ENCODE data around the gene NT5C1A. TPM values are rescaled to one million over a fixed set of nuclear protein-coding genes. Genes with fewer than 3 reads are reported as not detected.
A peak's percentile ranks its signal among the peaks of the same experiment; 100 is the strongest.

Gene NT5C1A
- total RNA-seq, 1 experiment from 2014 or later: not detected

DNA sequence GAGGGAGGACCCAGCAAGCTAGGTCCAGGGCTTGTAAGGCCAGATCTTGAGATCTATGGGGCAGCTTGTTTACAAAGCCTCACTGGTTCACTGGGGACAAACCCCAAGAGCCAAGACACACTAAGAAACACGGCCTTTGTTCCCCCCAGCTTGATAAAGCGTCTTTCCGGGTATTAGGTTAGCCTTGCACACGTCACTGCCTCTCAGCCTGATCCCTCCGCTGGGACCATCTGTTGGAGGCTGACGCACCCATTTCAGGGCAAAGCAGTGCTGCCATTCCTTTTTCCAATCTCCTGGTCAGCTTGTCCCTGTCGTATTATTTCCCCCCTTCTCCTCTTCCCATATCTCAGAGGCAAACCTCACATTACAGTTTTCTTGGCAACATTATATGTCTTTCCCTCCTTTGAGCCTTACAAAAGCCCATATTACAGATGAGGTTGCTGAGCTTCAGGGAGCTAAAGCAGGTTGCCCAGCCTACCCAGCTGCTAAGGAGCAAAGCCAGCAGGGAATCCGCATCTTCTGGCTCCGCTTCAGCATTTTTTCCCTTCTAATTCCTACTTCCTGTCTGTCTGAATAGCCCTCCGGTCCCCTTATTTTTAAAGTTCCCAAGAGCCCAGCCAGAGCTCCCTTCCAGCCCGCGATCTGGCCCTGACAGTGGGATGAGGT lies 36.6 kb downstream of the NT5C1A start:
- Histone ChIP-seq H3K27me3 (no peaks in the 10 kb centered on the region), H3K9me3 (no peaks in the 10 kb centered on the region), H3K36me3 (no peaks in the 10 kb centered on the region), H3K4me3 (no peak overlapping the region)
- no peak for DNase-seq

DNA sequence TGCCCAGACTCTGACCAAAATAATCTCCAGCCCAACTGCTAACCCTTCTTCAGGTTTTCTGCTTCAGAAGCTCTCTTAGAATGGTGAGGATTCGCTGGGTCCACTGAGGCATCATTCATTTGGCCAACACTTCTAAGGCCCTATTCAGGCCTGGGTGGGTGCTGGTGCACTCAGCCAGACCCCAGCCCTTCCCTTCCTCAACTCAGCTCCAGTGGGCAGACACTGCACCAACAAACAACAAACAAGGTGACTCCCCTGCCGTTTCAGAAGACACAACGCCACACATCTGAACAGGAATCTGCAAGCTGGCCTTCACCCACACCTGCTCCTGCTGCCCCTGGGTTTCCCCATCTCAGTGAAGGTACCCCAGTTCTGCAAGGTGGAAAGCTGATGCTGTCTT lies 38.5 kb downstream of the NT5C1A start:
- DNase-seq: no peak
- H3K27me3 ChIP-seq: no peaks in the 10 kb centered on the region
- no peaks in the 10 kb centered on the region for H3K36me3 ChIP-seq
- H3K9me3 ChIP-seq: no peaks in the 10 kb centered on the region
- H3K4me3 ChIP-seq: no peak overlapping the region

DNA sequence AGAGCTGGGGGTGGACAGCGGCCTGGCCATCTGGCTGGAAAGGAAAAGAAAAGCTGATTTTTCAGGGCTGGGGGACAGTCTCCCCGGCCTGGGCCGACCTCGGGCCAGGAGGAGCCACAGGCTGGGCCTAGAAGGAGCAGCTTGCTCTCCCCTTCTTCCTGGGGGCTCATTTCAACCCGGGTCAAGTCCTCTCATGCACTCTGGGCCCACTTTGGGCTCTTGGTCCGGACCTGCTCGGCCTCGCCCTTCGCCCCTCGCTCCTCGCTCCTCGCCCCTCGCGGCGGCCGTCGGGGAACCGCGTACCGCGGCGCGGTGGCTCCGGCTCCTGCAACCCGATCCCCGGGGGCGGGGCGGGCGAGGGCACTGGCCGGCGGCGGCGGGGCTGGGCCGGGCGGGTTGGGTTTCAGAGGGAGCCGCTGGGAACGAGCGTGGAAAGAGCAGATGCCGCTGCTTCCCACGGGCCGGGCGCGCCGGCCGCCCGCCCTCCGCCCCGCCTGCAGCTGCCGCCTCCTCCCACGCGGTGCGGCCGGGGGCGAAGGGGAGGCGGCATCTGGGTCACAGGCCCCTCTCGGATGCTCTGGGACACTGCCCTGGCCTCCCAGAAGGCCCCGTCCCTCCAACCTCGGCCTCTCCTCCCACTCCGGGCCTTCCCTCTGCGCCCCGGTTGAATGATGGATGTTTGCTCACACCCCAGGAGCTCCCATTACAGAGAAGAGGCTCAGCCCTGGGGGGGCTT lies 39.1 kb downstream of the NT5C1A start:
- no peaks in the 10 kb centered on the region for H3K36me3 ChIP-seq
- no peak overlapping the region for H3K4me3 ChIP-seq
- H3K27me3 ChIP-seq: no peaks in the 10 kb centered on the region
- no peaks in the 10 kb centered on the region for H3K9me3 ChIP-seq
- DNase-seq: no peak

DNA sequence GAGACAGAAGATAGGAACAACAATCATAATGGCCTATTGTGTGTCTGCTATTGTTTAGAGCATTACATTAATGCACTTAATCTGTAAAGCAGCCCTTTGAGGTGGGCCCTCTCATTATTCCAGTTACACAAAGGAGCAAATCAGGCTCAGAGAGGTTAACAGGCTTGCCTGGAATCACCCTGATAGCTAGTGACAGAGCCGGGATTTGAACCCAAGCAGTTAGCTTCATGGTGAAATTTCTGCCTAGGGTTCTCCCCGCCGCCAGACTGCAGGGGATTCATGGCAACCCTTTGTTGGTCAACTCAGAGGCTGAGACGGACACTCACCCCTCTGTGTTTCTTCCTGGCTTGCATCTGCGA lies 39.6 kb downstream of the NT5C1A start:
- Histone ChIP-seq H3K36me3 (no peaks in the 10 kb centered on the region), H3K27me3 (no peaks in the 10 kb centered on the region), H3K4me3 (no peak overlapping the region)

DNA sequence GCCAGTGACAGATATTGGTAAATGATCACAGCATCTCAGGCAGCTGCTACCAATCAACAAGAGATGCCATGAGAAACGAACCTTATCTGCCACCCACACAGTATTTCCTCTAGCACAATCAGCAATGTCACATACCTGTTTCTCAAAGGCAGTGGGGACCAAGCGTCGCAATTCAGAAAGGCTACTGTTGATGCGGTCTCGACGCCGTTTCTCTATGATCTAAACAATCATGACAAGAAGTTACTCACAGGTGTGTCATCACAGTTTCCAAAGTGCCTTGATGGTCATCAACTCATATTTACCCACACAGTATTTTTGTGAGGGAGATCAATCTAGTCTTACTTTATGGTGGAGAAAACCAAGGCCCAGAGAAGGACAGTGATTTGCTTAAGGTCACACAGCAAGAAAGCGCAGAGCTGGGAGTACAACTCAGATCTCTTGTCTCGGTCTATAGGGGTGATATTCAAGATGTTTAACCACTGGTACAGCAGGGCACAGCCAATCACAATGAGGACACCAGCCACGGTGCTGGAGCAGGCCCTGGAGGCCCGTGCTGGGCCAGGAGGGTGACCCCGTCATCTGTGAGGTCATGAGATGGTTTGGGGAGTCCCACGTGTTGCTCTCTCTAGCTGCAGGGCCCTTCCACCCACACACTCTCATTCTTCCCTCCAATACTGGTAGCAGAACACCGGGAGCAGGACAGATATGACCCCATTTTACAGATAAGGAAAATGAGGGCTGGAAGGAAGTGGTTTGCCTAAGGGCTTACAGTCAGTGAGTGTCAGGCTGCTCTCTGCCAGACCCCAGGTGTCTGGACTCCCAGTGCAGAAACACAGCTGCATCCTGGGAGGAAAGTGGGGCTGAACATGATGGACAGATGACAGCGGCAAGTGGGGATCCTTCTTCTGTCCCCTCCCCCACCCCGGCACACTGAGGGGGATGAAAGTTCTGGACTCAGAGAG lies 40.3 kb downstream of the NT5C1A start:
- Histone ChIP-seq H3K27me3 (no peaks in the 10 kb centered on the region), H3K4me3 (no peak overlapping the region), H3K36me3 (no peaks in the 10 kb centered on the region), H3K9me3 (no peaks in the 10 kb centered on the region)
- DNase-seq: no peak

More for the DNA sequence above, 39.6 kb downstream of the NT5C1A start:
- no peaks in the 10 kb centered on the region for H3K9me3 ChIP-seq
- DNase-seq: no peak

DNA sequence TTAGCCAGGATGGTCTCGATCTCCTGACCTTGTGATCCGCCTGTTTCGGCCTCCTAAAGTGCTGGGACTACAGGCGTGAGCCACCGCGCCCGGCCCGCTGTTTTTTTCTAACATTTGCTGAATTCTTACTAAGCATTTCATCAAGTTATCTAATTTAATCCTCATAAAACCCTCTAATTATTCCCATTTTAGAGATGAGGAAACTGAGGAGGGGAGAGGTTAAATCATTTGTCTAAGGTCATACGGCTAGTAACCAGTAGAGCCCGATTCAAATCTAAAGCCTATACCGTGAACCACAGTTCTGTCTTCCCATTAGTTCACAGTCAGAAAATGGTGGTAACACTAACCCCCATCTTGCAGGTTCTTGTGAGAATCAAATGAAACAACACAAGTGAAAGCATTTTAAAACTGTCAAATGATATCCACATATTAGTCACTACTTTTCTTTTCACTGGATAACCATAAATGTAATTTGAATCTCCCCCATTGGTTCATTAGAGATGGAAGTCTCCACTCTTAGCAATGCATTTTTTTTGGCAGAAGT lies 43.0 kb downstream of the NT5C1A start:
- no peaks in the 10 kb centered on the region for H3K9me3 ChIP-seq
- no peaks in the 10 kb centered on the region for H3K36me3 ChIP-seq
- no peaks in the 10 kb centered on the region for H3K27me3 ChIP-seq
- no peak for DNase-seq
- no peak overlapping the region for H3K4me3 ChIP-seq

DNA sequence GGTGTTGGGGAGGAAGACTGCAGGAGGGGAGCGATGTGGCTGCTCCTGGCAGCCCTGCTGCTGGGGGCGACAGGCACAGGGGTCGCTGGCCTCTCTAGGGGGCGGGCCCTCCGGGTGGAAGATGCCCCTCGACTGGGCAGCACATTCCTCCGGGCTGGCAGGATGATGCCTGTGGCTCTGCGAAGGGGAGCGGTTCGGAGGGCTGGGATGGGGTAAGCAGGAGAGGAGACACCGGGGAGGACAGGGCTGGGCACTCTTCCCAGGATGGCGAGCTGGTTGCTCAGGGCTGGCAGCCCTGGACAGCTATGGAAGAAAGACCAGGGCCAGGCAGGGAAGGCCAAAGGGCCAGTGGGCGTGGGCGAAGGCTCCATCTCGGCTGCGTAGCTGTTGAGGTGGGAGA lies 45.3 kb downstream of the NT5C1A start:
- H3K4me3 ChIP-seq: no peak overlapping the region
- DNase-seq: no peak
- H3K27me3 ChIP-seq: no peaks in the 10 kb centered on the region
- no peaks in the 10 kb centered on the region for H3K36me3 ChIP-seq
- no peaks in the 10 kb centered on the region for H3K9me3 ChIP-seq

DNA sequence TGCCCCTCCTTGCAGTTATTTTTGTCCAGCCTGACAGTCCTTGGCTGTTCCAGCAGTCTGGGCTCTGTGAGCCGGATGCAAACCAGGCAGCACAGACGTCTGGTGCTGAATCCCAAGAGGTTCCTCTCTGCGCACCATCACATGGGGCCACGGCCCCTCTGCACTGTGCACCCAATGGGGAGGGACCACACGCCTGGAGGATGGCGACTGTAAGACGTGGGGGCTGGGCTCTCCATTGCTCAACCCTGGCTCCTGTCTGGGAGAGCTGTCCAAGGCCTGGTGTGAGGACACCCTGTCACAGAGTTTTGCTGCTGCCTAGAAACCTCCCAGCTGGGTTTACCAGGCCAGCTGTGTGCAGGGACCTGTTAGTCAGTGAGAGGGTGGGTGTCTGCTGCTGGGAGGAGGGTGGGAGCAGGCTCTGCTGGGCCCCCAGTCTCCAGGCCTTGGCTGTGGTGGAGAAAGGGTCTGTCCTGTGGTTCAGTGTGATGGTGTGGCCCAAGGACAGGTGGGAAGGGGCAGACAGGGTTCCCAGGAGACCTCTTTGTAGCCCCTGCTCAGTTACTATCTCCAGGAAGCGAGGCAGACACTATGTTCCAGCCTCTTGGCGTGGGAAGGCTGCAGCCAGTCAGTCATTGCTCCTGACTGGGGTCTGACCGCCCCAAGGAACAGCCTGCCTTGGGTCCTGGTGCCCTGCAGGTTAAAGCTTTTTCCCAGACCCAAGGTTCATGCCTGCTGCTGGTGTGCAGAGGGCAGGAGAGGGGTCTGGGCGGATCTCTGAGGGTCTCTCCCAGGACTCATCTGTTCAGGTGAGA lies 46.2 kb downstream of the NT5C1A start:
- Histone ChIP-seq H3K36me3 (no peaks in the 10 kb centered on the region), H3K27me3 (no peaks in the 10 kb centered on the region), H3K4me3 (no peak overlapping the region), H3K9me3 (no peaks in the 10 kb centered on the region)
- no peak for DNase-seq

DNA sequence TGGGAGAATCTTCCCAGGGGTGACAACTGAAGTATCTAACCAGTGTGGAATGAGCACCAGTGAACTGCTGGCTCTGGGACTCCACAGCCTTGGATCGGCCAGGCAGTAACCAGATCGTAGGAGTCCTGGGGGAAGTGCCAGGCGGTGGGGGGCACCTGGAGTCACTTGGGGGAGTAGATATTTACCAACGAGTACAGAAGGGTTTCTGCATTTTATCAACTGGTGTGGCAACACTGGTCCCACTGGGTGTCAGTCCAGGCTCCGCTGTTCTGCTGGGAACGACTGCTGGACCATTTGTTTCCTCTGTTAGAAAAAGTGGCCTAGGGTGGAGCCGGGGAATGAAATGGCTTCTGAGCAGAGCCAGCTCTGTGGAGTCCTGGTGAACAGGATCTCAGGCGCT lies 46.9 kb downstream of the NT5C1A start:
- H3K27me3 ChIP-seq: no peaks in the 10 kb centered on the region
- no peaks in the 10 kb centered on the region for H3K36me3 ChIP-seq
- no peak for DNase-seq
- no peak overlapping the region for H3K4me3 ChIP-seq
- no peaks in the 10 kb centered on the region for H3K9me3 ChIP-seq

DNA sequence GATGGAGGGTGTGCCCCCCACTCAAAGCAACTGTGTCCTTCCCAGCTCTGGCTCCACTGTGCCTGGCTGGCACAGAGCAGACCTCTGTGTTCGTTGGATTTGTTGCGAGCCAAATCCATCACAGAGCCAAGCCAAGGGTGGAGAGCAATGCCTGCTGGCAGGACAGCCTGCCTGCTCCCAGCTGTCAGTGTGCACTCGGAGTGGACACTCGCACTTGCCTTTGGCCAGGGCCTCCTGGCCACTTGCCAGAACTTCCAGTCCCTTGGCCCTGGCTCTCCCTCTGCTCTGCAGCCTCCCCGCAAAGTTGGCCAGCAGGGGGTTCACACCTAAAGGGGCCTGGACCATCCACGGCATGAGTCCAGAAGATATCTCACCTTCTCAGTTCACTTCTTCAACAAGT lies 48.9 kb downstream of the NT5C1A start:
- H3K4me3 ChIP-seq: no peak overlapping the region
- no peaks in the 10 kb centered on the region for H3K36me3 ChIP-seq
- peak; percentile 61 for DNase-seq
- H3K27me3 ChIP-seq: no peaks in the 10 kb centered on the region
- no peaks in the 10 kb centered on the region for H3K9me3 ChIP-seq

DNA sequence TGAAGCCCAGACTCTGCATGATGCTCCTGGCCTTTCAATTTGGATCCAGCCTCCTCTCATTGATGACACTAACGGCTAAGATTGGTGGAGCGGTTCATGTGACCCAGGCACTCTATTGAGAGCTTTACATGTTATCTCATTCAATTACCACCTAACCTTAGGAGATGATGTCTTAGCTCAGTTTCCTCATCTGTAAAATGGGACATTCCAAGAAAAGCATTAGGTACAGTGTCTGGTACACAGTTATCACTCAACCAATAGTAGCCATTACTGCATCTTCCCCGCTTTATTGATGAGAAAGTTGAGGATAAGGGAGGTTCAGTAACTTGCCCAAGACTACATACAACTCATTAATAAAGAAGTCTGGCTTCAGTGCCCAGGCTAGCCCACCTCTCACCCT lies 49.5 kb downstream of the NT5C1A start:
- Histone ChIP-seq H3K9me3 (no peaks in the 10 kb centered on the region), H3K4me3 (no peak overlapping the region), H3K36me3 (no peaks in the 10 kb centered on the region), H3K27me3 (no peaks in the 10 kb centered on the region)
- no peak for DNase-seq

DNA sequence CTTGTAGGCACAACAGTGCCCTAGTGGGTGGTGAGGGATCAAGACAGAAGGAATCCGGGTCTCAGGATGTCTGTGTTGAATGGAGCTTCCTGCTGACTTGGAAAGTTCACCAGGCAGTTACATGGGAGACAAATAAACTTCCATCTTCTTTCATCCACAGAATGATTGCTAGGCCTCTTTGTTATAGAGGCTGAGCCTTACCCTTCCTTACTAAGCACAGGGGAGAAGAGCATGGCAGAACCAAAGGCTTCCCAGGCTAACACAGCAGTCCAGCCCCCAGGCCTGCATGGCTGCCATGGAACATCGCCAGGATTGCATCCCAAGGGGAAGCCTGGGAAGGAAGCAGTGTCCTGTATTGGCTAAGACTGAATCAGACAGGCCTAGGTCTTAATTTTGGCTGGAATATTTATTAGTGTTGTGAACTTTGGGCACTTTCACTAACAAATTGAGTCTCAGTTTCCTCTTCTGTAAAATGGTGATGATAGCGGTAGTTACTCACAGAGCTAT lies 51.2 kb downstream of the NT5C1A start:
- Histone ChIP-seq H3K36me3 (no peaks in the 10 kb centered on the region), H3K27me3 (no peaks in the 10 kb centered on the region), H3K4me3 (no peak overlapping the region), H3K9me3 (no peaks in the 10 kb centered on the region)
- DNase-seq: no peak

DNA sequence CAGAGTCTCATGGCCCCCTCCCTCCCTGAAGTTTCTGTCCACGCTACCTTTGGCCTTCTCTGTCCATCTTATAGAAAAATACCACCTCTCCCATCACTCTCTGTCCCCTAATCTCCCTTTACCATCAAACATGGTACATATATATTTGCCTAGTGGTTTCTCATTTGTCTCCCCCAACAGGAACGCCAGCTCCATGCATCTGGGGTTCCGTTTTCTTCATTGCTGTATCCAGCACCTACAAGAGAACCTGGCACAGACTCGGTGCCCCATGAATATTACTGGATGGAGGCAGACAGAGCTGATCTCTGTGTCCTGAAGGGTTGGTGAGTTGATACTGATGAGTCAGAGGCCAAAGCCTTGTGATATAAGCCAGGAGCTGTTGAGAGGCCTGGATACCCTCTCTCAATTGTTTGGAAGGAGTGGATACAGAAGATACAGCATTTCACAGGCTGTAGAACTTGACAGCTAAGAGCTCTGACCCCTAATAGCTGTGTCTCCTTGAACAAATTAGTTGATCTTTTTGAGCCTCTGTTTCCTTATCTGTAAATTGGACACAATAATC lies 54.3 kb downstream of the NT5C1A start:
- DNase-seq: no peak
- Histone ChIP-seq H3K9me3 (no peaks in the 10 kb centered on the region), H3K36me3 (no peaks in the 10 kb centered on the region), H3K4me3 (no peak overlapping the region), H3K27me3 (no peaks in the 10 kb centered on the region)

DNA sequence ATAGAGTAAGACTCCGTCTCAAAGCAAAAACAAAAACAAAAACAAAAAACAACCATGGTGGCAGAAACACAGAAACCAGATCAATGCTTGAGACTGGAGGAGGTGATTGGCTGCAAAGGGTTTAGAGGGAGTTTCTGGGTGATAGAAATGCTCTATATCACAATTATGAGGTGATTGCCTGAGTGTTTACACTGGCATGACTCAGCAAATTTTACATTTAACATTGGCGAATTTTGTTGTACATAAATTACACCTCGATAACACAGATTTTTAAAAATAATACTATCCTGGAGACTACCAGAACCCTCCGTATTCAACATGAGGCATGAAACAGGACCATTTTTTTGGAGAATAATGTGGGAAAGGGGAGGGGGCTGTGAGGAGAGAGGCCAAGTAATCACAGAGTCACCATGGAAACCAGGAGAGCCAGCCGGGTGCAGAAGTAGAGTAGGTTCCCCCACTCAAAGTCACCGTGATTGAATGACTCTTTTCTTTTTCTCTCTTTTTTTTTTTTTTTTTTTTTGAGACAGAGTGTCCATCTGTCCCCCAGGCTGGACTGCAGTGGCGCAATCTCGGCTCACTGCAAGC lies 56.7 kb downstream of the NT5C1A start:
- no peak for DNase-seq
- Histone ChIP-seq H3K27me3 (no peaks in the 10 kb centered on the region), H3K36me3 (no peaks in the 10 kb centered on the region), H3K4me3 (no peak overlapping the region), H3K9me3 (no peaks in the 10 kb centered on the region)

DNA sequence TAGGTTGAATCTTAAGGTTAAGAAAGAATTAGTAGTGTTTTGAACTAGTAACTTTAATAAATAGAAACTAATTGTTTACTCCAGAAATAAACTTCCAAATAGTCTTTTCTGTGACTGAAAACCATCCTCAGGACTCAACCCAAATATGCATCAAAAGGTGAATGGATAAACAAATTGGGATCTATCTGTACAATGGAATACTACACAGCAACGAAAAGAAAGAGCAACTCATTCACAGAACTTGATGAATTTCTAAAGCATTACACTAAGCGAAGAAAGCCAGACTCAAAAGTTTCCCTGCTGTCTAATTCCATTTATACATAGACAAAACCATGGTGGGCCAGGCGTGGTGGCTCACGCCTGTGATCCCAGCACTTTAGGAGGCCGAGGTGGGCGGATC lies 57.4 kb downstream of the NT5C1A start:
- no peaks in the 10 kb centered on the region for H3K9me3 ChIP-seq
- no peaks in the 10 kb centered on the region for H3K36me3 ChIP-seq
- H3K27me3 ChIP-seq: no peaks in the 10 kb centered on the region
- no peak for DNase-seq
- no peak overlapping the region for H3K4me3 ChIP-seq

DNA sequence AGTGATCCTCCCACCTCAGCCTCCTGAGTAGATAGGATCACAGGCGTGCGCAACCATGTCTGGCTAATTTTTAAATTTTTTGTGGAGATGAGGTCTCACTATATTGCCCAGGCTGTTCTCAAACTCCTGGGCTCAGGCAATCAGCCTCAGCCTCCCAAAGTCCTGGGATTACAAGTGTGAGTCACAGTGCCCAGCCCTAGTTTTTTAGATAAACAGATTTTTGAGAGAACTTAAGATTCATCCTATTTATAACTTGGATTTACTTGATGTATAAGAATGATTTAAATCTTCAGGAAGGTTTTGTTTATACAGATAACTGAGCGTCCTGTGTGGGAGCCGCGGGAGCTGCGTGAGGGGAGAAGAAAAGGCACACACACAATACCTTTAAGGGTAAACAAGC lies 58.7 kb downstream of the NT5C1A start:
- no peaks in the 10 kb centered on the region for H3K9me3 ChIP-seq
- no peak overlapping the region for H3K4me3 ChIP-seq
- H3K36me3 ChIP-seq: no peaks in the 10 kb centered on the region
- DNase-seq: peak; percentile 37
- H3K27me3 ChIP-seq: no peaks in the 10 kb centered on the region

Measured in MG63 (cell line).